ENCODE measurements around the gene PTMS.

The PTMS gene

DNA sequence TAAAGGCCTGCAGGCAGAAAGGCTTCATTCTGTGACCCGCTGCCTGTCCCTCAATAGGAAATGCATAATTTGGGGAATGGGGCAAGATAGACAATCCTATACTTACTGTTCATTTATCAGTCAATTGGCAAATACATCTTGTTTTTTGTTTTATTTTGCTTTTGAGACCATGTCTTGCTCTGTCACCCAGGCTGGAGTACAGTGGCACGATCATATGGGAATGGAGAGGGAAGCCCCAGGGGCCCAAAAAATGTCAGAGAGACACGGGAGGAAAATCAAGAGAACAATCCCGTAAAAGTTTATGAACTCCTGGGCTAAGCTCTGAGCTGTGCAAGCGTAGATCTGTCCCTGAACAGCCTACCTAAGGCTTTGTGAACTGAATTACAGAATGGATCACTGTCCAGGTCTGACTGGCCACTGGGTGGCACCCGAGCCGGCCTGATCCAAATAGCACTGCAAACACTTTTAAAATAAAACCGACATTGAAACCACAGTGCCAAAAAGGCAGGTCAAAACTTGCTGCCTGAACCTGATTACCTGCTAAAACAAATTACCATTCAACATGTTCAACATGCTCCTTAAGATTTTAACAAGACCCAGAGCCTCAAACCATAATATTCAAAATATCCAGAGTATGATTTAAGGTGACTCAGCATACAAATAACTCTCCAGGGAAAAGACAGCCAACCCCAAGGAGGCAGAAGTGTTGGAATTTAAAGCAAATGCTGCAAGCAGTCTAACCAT lies 30.5 kb upstream of the PTMS start (continued):
- TF ChIP-seq, protein P1, sequence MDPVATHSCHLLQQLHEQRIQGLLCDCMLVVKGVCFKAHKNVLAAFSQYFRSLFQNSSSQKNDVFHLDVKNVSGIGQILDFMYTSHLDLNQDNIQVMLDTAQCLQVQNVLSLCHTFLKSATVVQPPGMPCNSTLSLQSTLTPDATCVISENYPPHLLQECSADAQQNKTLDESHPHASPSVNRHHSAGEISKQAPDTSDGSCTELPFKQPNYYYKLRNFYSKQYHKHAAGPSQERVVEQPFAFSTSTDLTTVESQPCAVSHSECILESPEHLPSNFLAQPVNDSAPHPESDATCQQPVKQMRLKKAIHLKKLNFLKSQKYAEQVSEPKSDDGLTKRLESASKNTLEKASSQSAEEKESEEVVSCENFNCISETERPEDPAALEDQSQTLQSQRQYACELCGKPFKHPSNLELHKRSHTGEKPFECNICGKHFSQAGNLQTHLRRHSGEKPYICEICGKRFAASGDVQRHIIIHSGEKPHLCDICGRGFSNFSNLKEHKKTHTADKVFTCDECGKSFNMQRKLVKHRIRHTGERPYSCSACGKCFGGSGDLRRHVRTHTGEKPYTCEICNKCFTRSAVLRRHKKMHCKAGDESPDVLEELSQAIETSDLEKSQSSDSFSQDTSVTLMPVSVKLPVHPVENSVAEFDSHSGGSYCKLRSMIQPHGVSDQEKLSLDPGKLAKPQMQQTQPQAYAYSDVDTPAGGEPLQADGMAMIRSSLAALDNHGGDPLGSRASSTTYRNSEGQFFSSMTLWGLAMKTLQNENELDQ (tag by site-specific recombination; IDR thresholded peaks at IDR 0.05; ENCODE audit: low read depth), result no peak
- TF ChIP-seq, protein P2, sequence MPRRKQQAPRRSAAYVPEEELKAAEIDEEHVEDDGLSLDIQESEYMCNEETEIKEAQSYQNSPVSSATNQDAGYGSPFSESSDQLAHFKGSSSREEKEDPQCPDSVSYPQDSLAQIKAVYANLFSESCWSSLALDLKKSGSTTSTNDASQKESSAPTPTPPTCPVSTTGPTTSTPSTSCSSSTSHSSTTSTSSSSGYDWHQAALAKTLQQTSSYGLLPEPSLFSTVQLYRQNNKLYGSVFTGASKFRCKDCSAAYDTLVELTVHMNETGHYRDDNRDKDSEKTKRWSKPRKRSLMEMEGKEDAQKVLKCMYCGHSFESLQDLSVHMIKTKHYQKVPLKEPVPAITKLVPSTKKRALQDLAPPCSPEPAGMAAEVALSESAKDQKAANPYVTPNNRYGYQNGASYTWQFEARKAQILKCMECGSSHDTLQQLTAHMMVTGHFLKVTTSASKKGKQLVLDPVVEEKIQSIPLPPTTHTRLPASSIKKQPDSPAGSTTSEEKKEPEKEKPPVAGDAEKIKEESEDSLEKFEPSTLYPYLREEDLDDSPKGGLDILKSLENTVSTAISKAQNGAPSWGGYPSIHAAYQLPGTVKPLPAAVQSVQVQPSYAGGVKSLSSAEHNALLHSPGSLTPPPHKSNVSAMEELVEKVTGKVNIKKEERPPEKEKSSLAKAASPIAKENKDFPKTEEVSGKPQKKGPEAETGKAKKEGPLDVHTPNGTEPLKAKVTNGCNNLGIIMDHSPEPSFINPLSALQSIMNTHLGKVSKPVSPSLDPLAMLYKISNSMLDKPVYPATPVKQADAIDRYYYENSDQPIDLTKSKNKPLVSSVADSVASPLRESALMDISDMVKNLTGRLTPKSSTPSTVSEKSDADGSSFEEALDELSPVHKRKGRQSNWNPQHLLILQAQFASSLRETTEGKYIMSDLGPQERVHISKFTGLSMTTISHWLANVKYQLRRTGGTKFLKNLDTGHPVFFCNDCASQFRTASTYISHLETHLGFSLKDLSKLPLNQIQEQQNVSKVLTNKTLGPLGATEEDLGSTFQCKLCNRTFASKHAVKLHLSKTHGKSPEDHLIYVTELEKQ (tag by site-specific recombination; IDR thresholded peaks at IDR 0.05; ENCODE audit: borderline replicate concordance), result no peak
- TF ChIP-seq, protein P3, sequence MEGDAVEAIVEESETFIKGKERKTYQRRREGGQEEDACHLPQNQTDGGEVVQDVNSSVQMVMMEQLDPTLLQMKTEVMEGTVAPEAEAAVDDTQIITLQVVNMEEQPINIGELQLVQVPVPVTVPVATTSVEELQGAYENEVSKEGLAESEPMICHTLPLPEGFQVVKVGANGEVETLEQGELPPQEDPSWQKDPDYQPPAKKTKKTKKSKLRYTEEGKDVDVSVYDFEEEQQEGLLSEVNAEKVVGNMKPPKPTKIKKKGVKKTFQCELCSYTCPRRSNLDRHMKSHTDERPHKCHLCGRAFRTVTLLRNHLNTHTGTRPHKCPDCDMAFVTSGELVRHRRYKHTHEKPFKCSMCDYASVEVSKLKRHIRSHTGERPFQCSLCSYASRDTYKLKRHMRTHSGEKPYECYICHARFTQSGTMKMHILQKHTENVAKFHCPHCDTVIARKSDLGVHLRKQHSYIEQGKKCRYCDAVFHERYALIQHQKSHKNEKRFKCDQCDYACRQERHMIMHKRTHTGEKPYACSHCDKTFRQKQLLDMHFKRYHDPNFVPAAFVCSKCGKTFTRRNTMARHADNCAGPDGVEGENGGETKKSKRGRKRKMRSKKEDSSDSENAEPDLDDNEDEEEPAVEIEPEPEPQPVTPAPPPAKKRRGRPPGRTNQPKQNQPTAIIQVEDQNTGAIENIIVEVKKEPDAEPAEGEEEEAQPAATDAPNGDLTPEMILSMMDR (tag by site-specific recombination; IDR thresholded peaks at IDR 0.05), result peak; percentile 64; the same call in 1 of the 2 replicates
- TF ChIP-seq, protein P4, sequence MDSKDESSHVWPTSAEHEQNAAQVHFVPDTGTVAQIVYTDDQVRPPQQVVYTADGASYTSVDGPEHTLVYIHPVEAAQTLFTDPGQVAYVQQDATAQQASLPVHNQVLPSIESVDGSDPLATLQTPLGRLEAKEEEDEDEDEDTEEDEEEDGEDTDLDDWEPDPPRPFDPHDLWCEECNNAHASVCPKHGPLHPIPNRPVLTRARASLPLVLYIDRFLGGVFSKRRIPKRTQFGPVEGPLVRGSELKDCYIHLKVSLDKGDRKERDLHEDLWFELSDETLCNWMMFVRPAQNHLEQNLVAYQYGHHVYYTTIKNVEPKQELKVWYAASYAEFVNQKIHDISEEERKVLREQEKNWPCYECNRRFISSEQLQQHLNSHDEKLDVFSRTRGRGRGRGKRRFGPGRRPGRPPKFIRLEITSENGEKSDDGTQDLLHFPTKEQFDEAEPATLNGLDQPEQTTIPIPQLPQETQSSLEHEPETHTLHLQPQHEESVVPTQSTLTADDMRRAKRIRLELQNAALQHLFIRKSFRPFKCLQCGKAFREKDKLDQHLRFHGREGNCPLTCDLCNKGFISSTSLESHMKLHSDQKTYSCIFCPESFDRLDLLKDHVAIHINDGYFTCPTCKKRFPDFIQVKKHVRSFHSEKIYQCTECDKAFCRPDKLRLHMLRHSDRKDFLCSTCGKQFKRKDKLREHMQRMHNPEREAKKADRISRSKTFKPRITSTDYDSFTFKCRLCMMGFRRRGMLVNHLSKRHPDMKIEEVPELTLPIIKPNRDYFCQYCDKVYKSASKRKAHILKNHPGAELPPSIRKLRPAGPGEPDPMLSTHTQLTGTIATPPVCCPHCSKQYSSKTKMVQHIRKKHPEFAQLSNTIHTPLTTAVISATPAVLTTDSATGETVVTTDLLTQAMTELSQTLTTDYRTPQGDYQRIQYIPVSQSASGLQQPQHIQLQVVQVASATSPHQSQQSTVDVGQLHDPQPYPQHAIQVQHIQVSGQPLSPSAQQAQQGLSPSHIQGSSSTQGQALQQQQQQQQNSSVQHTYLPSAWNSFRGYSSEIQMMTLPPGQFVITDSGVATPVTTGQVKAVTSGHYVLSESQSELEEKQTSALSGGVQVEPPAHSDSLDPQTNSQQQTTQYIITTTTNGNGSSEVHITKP (tag by site-specific recombination; IDR thresholded peaks at IDR 0.05), result peak; percentile 48; the same call in 1 of the 2 replicates
- TF ChIP-seq BCL11B (tag by site-specific recombination; IDR thresholded peaks at IDR 0.05; ENCODE audit: low read depth) (no peak), ZNF335 (tag by site-specific recombination; conservative IDR thresholded peaks at IDR 0.05) (peak; percentile 68), OSR2 (tag by site-specific recombination; IDR thresholded peaks at IDR 0.05) (no peak), ZBTB17 (tag by site-specific recombination; IDR thresholded peaks at IDR 0.05) (peak; percentile 35; the same call in 1 of the 2 replicates), ZXDB (tag by site-specific recombination; IDR thresholded peaks at IDR 0.05) (no peak), SCRT2 (tag by site-specific recombination; IDR thresholded peaks at IDR 0.05) (0 out of 2 replicates have a peak, but pooled peaks have one; percentile 46), ZNF623 (tag by site-specific recombination; IDR thresholded peaks at IDR 0.05) (no peak), ZNF600 (tag by site-specific recombination; IDR thresholded peaks at IDR 0.05) (0 out of 2 replicates have a peak, but pooled peaks have one; percentile 16), ZFP3 (tag by site-specific recombination; IDR thresholded peaks at IDR 0.05; ENCODE audit: low read depth) (no peak), ZSCAN30 (tag by site-specific recombination; IDR thresholded peaks at IDR 0.05) (no peak), ZBTB1 (tag by site-specific recombination; IDR thresholded peaks at IDR 0.05) (no peak), ZNF37A (tag by site-specific recombination; IDR thresholded peaks at IDR 0.05) (no peak), ZNF266 (tag by site-specific recombination; IDR thresholded peaks at IDR 0.05; ENCODE audit: low read depth) (no peak)
- TF ChIP-seq, protein P5, sequence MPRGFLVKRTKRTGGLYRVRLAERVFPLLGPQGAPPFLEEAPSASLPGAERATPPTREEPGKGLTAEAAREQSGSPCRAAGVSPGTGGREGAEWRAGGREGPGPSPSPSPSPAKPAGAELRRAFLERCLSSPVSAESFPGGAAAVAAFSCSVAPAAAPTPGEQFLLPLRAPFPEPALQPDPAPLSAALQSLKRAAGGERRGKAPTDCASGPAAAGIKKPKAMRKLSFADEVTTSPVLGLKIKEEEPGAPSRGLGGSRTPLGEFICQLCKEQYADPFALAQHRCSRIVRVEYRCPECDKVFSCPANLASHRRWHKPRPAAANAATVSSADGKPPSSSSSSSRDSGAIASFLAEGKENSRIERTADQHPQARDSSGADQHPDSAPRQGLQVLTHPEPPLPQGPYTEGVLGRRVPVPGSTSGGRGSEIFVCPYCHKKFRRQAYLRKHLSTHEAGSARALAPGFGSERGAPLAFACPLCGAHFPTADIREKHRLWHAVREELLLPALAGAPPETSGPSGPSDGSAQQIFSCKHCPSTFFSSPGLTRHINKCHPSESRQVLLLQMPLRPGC (tag by site-specific recombination; IDR thresholded peaks at IDR 0.05), result peak; percentile 14; the same call in 1 of the 2 replicates
- TF ChIP-seq, protein P6, sequence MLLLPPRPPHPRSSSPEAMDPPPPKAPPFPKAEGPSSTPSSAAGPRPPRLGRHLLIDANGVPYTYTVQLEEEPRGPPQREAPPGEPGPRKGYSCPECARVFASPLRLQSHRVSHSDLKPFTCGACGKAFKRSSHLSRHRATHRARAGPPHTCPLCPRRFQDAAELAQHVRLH (tag by site-specific recombination; IDR thresholded peaks at IDR 0.05), result no peak
